HepG2 (cell line): ENCODE data around the gene PDZD8. TPM values are rescaled to one million over a fixed set of nuclear protein-coding genes. Genes with fewer than 3 reads are reported as not detected.

ENCODE experiments used
- ATAC-seq: fragments of 200-7000 bp; cut with Tn5 transposase; 3 replicates; pipeline ENCODE4 v1.9.1; 2020; ENCODE audit warnings: mild to moderate bottlenecking, moderate library complexity
- BruUV-seq: library from RNA; stranded (reverse); fragments of 400-500 nt; replicated peaks from 2 replicates; lab custom pipeline; 2021; lab: Mats Ljungman, UMichigan
- CTCF ChIA-PET: fragments of 300-600 bp; formaldehyde crosslinking; extraction: SDS; loops from one replicate; lab custom pipeline; 2021; ENCODE audit warnings: low total read pairs, inconsistent platforms, low intra/inter-chr PET ratio; lab: Yijun Ruan, JAX
- POLR2A ChIA-PET: fragments of 350-600 bp; sonication (Branson Sonifier 250); formaldehyde crosslinking; loops from one replicate; lab custom pipeline; 2020; ENCODE audit warnings: antibody characterized with exemption, inconsistent platforms; lab: Yijun Ruan, JAX
- DNase-seq: peaks from one replicate; pipeline ENCODE4 v3.0.0-alpha.2; 2015; ENCODE audit warnings: low spot score
- FAIRE-seq: peaks from 3 replicates; lab custom pipeline; 2011; peaks lifted over from hg19 to GRCh38; lab: Jason Lieb, UNC
- H2AFZ ChIP-seq: one replicate; pipeline ENCODE4 v1.6.1; 2011; ENCODE audit warnings: low read length, inconsistent platforms
- H3K27ac ChIP-seq: fragments of 300-600 bp; 3 replicates; pipeline ENCODE4 v1.8.0; 2011; ENCODE audit warnings: mixed run types, mild to moderate bottlenecking, mixed read lengths, low read length, inconsistent platforms; ENCODE audit not compliant: insufficient read depth; ENCODE audit errors: extremely low read length
- H3K27me3 ChIP-seq, 2 experiments: fragments of 200-600 bp in 1 of 2; 2 replicates in 1 of 2; 3 replicates in 1 of 2; pipeline versions ENCODE4 v1.6.0 to v1.8.0; 2011; ENCODE audit warnings: low read length in 2 of 2, mild to moderate bottlenecking in 2 of 2, moderate library complexity in 2 of 2, inconsistent platforms in 1 of 2; ENCODE audit not compliant: insufficient read depth in 2 of 2, control insufficient read depth in 1 of 2
- H3K36me3 ChIP-seq, 2 experiments: fragments of 200-600 bp in 1 of 2; replicated peaks in 1 of 2; 2 replicates in 1 of 2; 3 replicates in 1 of 2; pipeline versions ENCODE4 v1.5.1 to v1.8.0; 2011; ENCODE audit warnings: low read length in 2 of 2, inconsistent platforms in 1 of 2; ENCODE audit not compliant: insufficient read depth in 2 of 2, control insufficient read depth in 1 of 2
- H3K4me1 ChIP-seq: 2 replicates; pipeline ENCODE4 v1.5.1; 2012; ENCODE audit warnings: low read length, inconsistent platforms; ENCODE audit not compliant: insufficient read depth
- H3K4me2 ChIP-seq: 2 replicates; pipeline ENCODE4 v1.6.0; 2011; ENCODE audit warnings: low read depth, low read length, inconsistent platforms
- H3K4me3 ChIP-seq, 3 experiments: fragments of 200-600 bp in 1 of 3; sonication (generic), shearing (Covaris generic) in 1 of 3; replicated peaks in 1 of 3; 2 replicates each; pipeline ENCODE4 v1.5.1; 2011 to 2016; ENCODE audit warnings: low read length in 3 of 3, inconsistent platforms in 2 of 3, low read depth in 2 of 3, mild to moderate bottlenecking in 2 of 3, control low read depth in 1 of 3, mixed read lengths in 1 of 3; ENCODE audit not compliant: insufficient read depth in 1 of 3
- H3K79me2 ChIP-seq: one replicate; pipeline ENCODE4 v1.6.1; 2011; ENCODE audit warnings: low read length, inconsistent platforms; ENCODE audit not compliant: insufficient read depth
- H3K9ac ChIP-seq: 2 replicates; pipeline ENCODE4 v1.6.0; 2011; ENCODE audit warnings: mild to moderate bottlenecking, low read depth, low read length, inconsistent platforms; ENCODE audit not compliant: insufficient read depth
- H3K9me3 ChIP-seq: 2 replicates; pipeline ENCODE4 v1.5.1; 2012; ENCODE audit warnings: mild to moderate bottlenecking, low read length
- H4K20me1 ChIP-seq: 2 replicates; pipeline ENCODE4 v1.6.0; 2011; ENCODE audit warnings: inconsistent platforms, mild to moderate bottlenecking, low read length, moderate library complexity; ENCODE audit not compliant: insufficient read depth
- FOXJ3 ChIP-seq: sonication (generic); formaldehyde crosslinking; IDR thresholded peaks from 2 replicates; pipeline ENCODE4 v1.4.0; 2020; ENCODE audit warnings: missing genetic modification reagents, mild to moderate bottlenecking, borderline replicate concordance
- FOXP1 ChIP-seq, 2 experiments: fragments of 450-650 bp in 1 of 2; IDR thresholded peaks; 2 replicates each; pipeline ENCODE4 v1.6.1; 2017 to 2018; ENCODE audit warnings: antibody characterized with exemption in 1 of 2
- NFE2L1 ChIP-seq: sonication (generic); formaldehyde crosslinking; IDR thresholded peaks from 2 replicates; pipeline ENCODE4 v1.4.0; 2020; ENCODE audit warnings: missing genetic modification reagents, mild to moderate bottlenecking, borderline replicate concordance
- PHF20 ChIP-seq: sonication (generic); formaldehyde crosslinking; IDR thresholded peaks from 2 replicates; pipeline ENCODE4 v1.5.0; 2020; ENCODE audit warnings: mild to moderate bottlenecking, missing genetic modification reagents
- POGZ ChIP-seq: sonication (generic); formaldehyde crosslinking; IDR thresholded peaks from 2 replicates; pipeline ENCODE4 v1.4.0; 2020; ENCODE audit warnings: mild to moderate bottlenecking, missing genetic modification reagents
- PTBP1 ChIP-seq: fragments of 200-400 bp; formaldehyde crosslinking; IDR thresholded peaks from 2 replicates; pipeline ENCODE4 v1.6.1; 2018; ENCODE audit warnings: low read length, low read depth; ENCODE audit not compliant: poor library complexity, severe bottlenecking
- ZNF121 ChIP-seq: sonication (generic); formaldehyde crosslinking; IDR thresholded peaks from 2 replicates; pipeline ENCODE4 v1.5.0; 2020; ENCODE audit warnings: mild to moderate bottlenecking, missing genetic modification reagents
- ZNF362 ChIP-seq: sonication (generic); formaldehyde crosslinking; IDR thresholded peaks from 2 replicates; pipeline ENCODE4 v1.4.0; 2020; ENCODE audit warnings: missing genetic modification reagents, mild to moderate bottlenecking, borderline replicate concordance
- ZNF552 ChIP-seq: sonication (generic); formaldehyde crosslinking; IDR thresholded peaks from 2 replicates; pipeline ENCODE4 v1.9.0; 2022; ENCODE audit warnings: missing genetic modification reagents, mild to moderate bottlenecking, borderline replicate concordance
- ZNF605 ChIP-seq: sonication (generic); formaldehyde crosslinking; IDR thresholded peaks from 2 replicates; pipeline ENCODE4 v1.8.0; 2022; ENCODE audit warnings: mild to moderate bottlenecking, missing genetic modification reagents
- ZNF7 ChIP-seq: IDR thresholded peaks from 2 replicates; pipeline ENCODE4 v1.6.1; 2016; ENCODE audit warnings: missing biosample characterization, missing genetic modification reagents
- ZNF768 ChIP-seq: sonication (generic); formaldehyde crosslinking; IDR thresholded peaks from 2 replicates; pipeline ENCODE4 v1.4.0; 2020; ENCODE audit warnings: missing genetic modification reagents
- WGBS: methylation state at CpG from one replicate; pipeline ENCODE4 v1.1.6; 2017; ENCODE audit warnings: low lambda C conversion rate; 5-methylcytosine and 5-hydroxymethylcytosine counted together
- in situ Hi-C: cut with HindIII; loops from 2 replicates; pipeline ENCODE4 v1.10.0; 2017; ENCODE audit warnings: low pct_unique_long_range_greater_than_20kb; ENCODE audit not compliant: extremely low pct_ligation_motif_present
- intact Hi-C: fragments of 100-400 bp; cut with micrococcal nuclease; formaldehyde crosslinking; loops from one replicate; pipeline ENCODE4 v1.10.0; 2022; ENCODE audit not compliant: unreplicated experiment
- polyA plus RNA-seq, 8 experiments: library from polyadenylated mRNA; depleted of rRNA in 3 of 8; stranded (reverse) in 7 of 8; unstranded in 1 of 8; fragments of >200 nt; fragmentation: Illumina TruSeq in 4 of 8; extraction: Trizol in 4 of 8; gene quantifications; 2 replicates each; pipeline versions ENCODE4 v1.2.1 to v1.2.3, GENCODE V29; 2011 to 2016; ENCODE audit warnings: low read depth in 4 of 8, missing spikeins in 1 of 8, mixed read lengths in 1 of 8; ENCODE audit not compliant: insufficient read depth in 1 of 8
- total RNA-seq, 5 experiments: library from RNA; depleted of rRNA; stranded (reverse); fragments of >200 nt; fragmentation: Illumina TruSeq; extraction: Trizol; gene quantifications; 2 replicates each; pipeline ENCODE4 v1.2.3, GENCODE V29; 2016; ENCODE audit warnings: low read depth in 1 of 5
- TF ChIP-seq, protein P1 (sequence below): sonication (generic); formaldehyde crosslinking; conservative IDR thresholded peaks from 2 replicates; pipeline ENCODE4 v1.4.0; 2020; ENCODE audit warnings: mild to moderate bottlenecking, missing genetic modification reagents, moderate library complexity
- TF ChIP-seq, protein P2 (sequence below): sonication (generic); formaldehyde crosslinking; IDR thresholded peaks from 2 replicates; pipeline ENCODE4 v1.5.1; 2020; ENCODE audit warnings: mild to moderate bottlenecking, missing genetic modification reagents, moderate library complexity

PDZD8 gene
- total and polyA plus RNA-seq, 2 of the 13 experiments (the other 11 are each of a cell fraction or from before 2014, with no cell fraction given): 11.2 to 32.0 TPM

DNA sequence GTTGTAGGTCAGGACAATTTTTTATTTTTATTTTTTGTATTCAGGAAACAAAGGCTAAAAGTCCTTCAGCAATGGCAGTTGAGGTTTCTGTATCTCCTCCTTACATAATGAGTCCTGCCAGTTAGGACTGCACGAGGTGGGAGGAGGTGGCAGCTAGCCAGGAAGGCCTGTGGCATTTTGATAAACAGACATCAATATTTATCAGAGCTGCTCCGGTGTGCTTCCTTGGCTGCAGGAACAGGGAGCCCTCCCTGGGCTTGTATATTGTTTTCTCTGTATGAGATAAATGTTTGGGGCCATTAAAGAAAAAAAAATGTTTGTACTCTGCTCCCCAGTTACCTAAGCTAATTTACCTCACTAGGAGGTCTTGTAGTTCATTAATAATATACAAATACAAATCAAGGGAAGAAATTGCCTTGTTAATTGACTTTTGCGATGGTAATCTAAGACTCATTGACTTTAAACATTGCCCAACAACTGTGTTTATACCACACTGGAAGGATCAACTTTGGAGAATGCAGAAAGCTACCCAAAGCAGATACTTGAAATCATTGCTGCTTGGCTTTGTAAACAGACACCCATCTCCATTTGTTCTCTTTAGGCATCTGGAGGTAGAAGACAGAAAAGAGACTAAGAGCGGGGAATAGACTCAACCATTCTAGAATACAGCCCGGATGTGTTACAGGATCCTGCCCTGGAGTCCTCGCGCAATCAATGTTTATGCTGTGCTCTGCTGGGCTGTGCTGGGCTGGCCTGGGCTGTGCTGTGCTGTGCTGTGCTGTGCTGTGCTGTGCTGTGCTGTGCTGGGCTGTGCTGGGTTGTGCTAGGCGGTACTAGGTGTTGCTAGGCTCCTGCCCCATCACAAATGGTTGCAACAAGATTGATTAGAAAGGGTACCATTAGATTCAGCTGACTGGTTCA is 36.5 kb upstream of the PDZD8 start:
- Histone ChIP-seq H3K4me3 (peak overlapping the region in 1 of 3 experiments; percentile 26; a peak in 1 of 6 replicates), H3K9me3 (no peaks in the 10 kb centered on the region), H3K36me3 (no peaks in the 10 kb centered on the region), H3K79me2 (no peaks in the 10 kb centered on the region), H3K4me1 (peaks cover 43% of the 10 kb centered on the region), H3K27me3 (no peaks in the 10 kb centered on the region), H3K4me2 (peak overlapping the region; percentile 57), H3K27ac (peak overlapping the region; percentile 39), H2AFZ (no peak overlapping the region), H4K20me1 (no peaks in the 10 kb centered on the region), H3K9ac (no peak overlapping the region)
- ChIA-PET CTCF (no interaction called here), POLR2A (no interaction called here)
- DNase-seq: no peak
- intact Hi-C loops: no loop called here
- BruUV-seq: no TSS peak
- ATAC-seq: peak; percentile 94
- FAIRE-seq: peak; percentile 61
- 5% methylated on average over 7 of the region's 8 CpGs for WGBS
- in situ Hi-C loops: no loop called here
- TF ChIP-seq, protein P1, sequence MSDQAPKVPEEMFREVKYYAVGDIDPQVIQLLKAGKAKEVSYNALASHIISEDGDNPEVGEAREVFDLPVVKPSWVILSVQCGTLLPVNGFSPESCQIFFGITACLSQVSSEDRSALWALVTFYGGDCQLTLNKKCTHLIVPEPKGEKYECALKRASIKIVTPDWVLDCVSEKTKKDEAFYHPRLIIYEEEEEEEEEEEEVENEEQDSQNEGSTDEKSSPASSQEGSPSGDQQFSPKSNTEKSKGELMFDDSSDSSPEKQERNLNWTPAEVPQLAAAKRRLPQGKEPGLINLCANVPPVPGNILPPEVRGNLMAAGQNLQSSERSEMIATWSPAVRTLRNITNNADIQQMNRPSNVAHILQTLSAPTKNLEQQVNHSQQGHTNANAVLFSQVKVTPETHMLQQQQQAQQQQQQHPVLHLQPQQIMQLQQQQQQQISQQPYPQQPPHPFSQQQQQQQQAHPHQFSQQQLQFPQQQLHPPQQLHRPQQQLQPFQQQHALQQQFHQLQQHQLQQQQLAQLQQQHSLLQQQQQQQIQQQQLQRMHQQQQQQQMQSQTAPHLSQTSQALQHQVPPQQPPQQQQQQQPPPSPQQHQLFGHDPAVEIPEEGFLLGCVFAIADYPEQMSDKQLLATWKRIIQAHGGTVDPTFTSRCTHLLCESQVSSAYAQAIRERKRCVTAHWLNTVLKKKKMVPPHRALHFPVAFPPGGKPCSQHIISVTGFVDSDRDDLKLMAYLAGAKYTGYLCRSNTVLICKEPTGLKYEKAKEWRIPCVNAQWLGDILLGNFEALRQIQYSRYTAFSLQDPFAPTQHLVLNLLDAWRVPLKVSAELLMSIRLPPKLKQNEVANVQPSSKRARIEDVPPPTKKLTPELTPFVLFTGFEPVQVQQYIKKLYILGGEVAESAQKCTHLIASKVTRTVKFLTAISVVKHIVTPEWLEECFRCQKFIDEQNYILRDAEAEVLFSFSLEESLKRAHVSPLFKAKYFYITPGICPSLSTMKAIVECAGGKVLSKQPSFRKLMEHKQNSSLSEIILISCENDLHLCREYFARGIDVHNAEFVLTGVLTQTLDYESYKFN: 0 out of 2 replicates have a peak, but pooled peaks have one; percentile 14
- TF ChIP-seq NFE2L1 (CRISPR knock-in tag) (no peak), ZNF605 (peak; percentile 63), ZNF552 (CRISPR knock-in tag) (no peak), ZNF7 (CRISPR knock-in tag) (no peak), FOXP1 (IDR thresholded peaks at IDR 0.05) (no peak), FOXP1 (CRISPR knock-in tag; IDR thresholded peaks at IDR 0.05) (peak; percentile 58), ZNF121 (CRISPR knock-in tag) (peak; percentile 80), ZNF768 (CRISPR knock-in tag) (peak; percentile 98), PHF20 (CRISPR knock-in tag) (no peak), PTBP1 (no peak), ZNF362 (CRISPR knock-in tag) (peak; percentile 35; the same call in 1 of the 2 replicates), POGZ (CRISPR knock-in tag) (0 out of 2 replicates have a peak, but pooled peaks have one; percentile 20), FOXJ3 (CRISPR knock-in tag) (0 out of 2 replicates have a peak, but pooled peaks have one; percentile 11)
- TF ChIP-seq, protein P2, sequence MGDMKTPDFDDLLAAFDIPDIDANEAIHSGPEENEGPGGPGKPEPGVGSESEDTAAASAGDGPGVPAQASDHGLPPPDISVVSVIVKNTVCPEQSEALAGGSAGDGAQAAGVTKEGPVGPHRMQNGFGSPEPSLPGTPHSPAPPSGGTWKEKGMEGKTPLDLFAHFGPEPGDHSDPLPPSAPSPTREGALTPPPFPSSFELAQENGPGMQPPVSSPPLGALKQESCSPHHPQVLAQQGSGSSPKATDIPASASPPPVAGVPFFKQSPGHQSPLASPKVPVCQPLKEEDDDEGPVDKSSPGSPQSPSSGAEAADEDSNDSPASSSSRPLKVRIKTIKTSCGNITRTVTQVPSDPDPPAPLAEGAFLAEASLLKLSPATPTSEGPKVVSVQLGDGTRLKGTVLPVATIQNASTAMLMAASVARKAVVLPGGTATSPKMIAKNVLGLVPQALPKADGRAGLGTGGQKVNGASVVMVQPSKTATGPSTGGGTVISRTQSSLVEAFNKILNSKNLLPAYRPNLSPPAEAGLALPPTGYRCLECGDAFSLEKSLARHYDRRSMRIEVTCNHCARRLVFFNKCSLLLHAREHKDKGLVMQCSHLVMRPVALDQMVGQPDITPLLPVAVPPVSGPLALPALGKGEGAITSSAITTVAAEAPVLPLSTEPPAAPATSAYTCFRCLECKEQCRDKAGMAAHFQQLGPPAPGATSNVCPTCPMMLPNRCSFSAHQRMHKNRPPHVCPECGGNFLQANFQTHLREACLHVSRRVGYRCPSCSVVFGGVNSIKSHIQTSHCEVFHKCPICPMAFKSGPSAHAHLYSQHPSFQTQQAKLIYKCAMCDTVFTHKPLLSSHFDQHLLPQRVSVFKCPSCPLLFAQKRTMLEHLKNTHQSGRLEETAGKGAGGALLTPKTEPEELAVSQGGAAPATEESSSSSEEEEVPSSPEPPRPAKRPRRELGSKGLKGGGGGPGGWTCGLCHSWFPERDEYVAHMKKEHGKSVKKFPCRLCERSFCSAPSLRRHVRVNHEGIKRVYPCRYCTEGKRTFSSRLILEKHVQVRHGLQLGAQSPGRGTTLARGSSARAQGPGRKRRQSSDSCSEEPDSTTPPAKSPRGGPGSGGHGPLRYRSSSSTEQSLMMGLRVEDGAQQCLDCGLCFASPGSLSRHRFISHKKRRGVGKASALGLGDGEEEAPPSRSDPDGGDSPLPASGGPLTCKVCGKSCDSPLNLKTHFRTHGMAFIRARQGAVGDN (CRISPR knock-in tag): peak; percentile 33; the same call in 1 of the 2 replicates
